ENCODE measurements around the gene AMDHD2. TPM values are rescaled to one million over a fixed set of nuclear protein-coding genes. Genes with fewer than 3 reads are reported as not detected.

Gene AMDHD2
- total RNA-seq, 1 donor, result 94.8 TPM

- Histone ChIP-seq H3K9me3 (ENCODE audit: low read depth, low read length) (no peaks in the 10 kb centered on the region), H3K27me3 (ENCODE audit: insufficient read depth, low read length) (no peaks in the 10 kb centered on the region), H3K27ac (ENCODE audit: low read depth, low read length) (no peak overlapping the region), H4K20me1 (ENCODE audit: insufficient read depth, low read length) (peaks cover 35% of the 10 kb centered on the region), H3K4me3 (ENCODE audit: insufficient read depth, low read length) (no peak overlapping the region), H3K4me1 (ENCODE audit: insufficient read depth, low read length) (peaks cover 17% of the 10 kb centered on the region), H2AFZ (ENCODE audit: low read length) (no peak overlapping the region), H3K79me2 (ENCODE audit: insufficient read depth, low read length) (no peaks in the 10 kb centered on the region), H3K4me2 (ENCODE audit: insufficient read depth, low read length) (no peak overlapping the region), H3K36me3 (ENCODE audit: insufficient read depth, low read length) (peaks cover 15% of the 10 kb centered on the region)
- TF ChIP-seq CTCF (IDR thresholded peaks at IDR 0.05; ENCODE audit: extremely low read depth, low read depth, low read length), result no peak
- DNase-seq (ENCODE audit: insufficient read length, low spot score, missing footprints), result peak; percentile 58
These were observed 19.7 kb upstream of the AMDHD2 start for GRCh38 chr16:2500430-2500917.

- Histone ChIP-seq H3K27ac (ENCODE audit: low read depth, low read length) (no peak overlapping the region), H3K9me3 (ENCODE audit: low read depth, low read length) (no peaks in the 10 kb centered on the region), H3K36me3 (ENCODE audit: insufficient read depth, low read length) (peaks cover 13% of the 10 kb centered on the region), H3K4me1 (ENCODE audit: insufficient read depth, low read length) (peaks cover 17% of the 10 kb centered on the region), H3K27me3 (ENCODE audit: insufficient read depth, low read length) (no peaks in the 10 kb centered on the region), H3K4me3 (ENCODE audit: insufficient read depth, low read length) (no peak overlapping the region), H3K79me2 (ENCODE audit: insufficient read depth, low read length) (no peaks in the 10 kb centered on the region), H2AFZ (ENCODE audit: low read length) (no peak overlapping the region), H4K20me1 (ENCODE audit: insufficient read depth, low read length) (peaks cover 35% of the 10 kb centered on the region), H3K4me2 (ENCODE audit: insufficient read depth, low read length) (peak overlapping the region; percentile 23)
- peak; percentile 81 for TF ChIP-seq CTCF (IDR thresholded peaks at IDR 0.05; ENCODE audit: extremely low read depth, low read depth, low read length)
- peak; percentile 98 for DNase-seq (ENCODE audit: insufficient read length, low spot score, missing footprints)
These were observed 19.0 kb upstream of the AMDHD2 start for GRCh38 chr16:2500918-2501750.

- H3K27ac ChIP-seq (ENCODE audit: low read depth, low read length), result no peak overlapping the region
- no peak overlapping the region for H3K4me2 ChIP-seq (ENCODE audit: insufficient read depth, low read length)
- TF ChIP-seq CTCF (IDR thresholded peaks at IDR 0.05; ENCODE audit: extremely low read depth, low read depth, low read length), result no peak
These were observed 17.9 kb upstream of the AMDHD2 start for GRCh38 chr16:2501946-2502895.

More at GRCh38 chr16:2501946-2502895, 17.9 kb upstream of the AMDHD2 start:
- H4K20me1 ChIP-seq (ENCODE audit: insufficient read depth, low read length), result peaks cover 29% of the 10 kb centered on the region
- H3K27me3 ChIP-seq (ENCODE audit: insufficient read depth, low read length), result no peaks in the 10 kb centered on the region
- H3K9me3 ChIP-seq (ENCODE audit: low read depth, low read length), result no peaks in the 10 kb centered on the region
- no peaks in the 10 kb centered on the region for H3K79me2 ChIP-seq (ENCODE audit: insufficient read depth, low read length)
- H3K36me3 ChIP-seq (ENCODE audit: insufficient read depth, low read length), result peaks cover 6% of the 10 kb centered on the region
- peaks cover 14% of the 10 kb centered on the region for H3K4me1 ChIP-seq (ENCODE audit: insufficient read depth, low read length)
- H3K4me3 ChIP-seq (ENCODE audit: insufficient read depth, low read length), result no peak overlapping the region
- peak; percentile 60 for DNase-seq (ENCODE audit: insufficient read length, low spot score, missing footprints)
- no peak overlapping the region for H2AFZ ChIP-seq (ENCODE audit: low read length)

Data from osteoblast (primary cell).